H9 (cell line): Measurements from ENCODE around the gene GPRC5A. TPM values are rescaled to one million over a fixed set of nuclear protein-coding genes. Genes with fewer than 3 reads are reported as not detected.

Experiments used
- DNase-seq: peaks from one replicate; pipeline ENCODE4 v3.0.0-alpha.2; 2017
- H2AFZ ChIP-seq: one replicate; pipeline ENCODE4 v1.6.1; 2013; ENCODE audit warnings: mild to moderate bottlenecking, low read length, control low read depth, moderate library complexity
- H2AK5ac ChIP-seq: 2 replicates; pipeline ENCODE4 v1.6.1; 2013; ENCODE audit warnings: low read length, control low read depth, mixed read lengths; ENCODE audit not compliant: insufficient read length
- H2BK120ac ChIP-seq: one replicate; pipeline ENCODE4 v1.6.1; 2013; ENCODE audit warnings: low read depth, mild to moderate bottlenecking, low read length, control low read depth, inconsistent platforms; ENCODE audit not compliant: poor library complexity, severe bottlenecking
- H2BK12ac ChIP-seq: 2 replicates; pipeline ENCODE4 v1.6.1; 2013; ENCODE audit warnings: low read length, control low read depth, mixed read lengths, low read depth; ENCODE audit not compliant: insufficient read length
- H2BK15ac ChIP-seq: 2 replicates; pipeline ENCODE4 v1.6.1; 2013; ENCODE audit warnings: low read depth, low read length, control low read depth
- H2BK20ac ChIP-seq: one replicate; pipeline ENCODE4 v1.6.1; 2013; ENCODE audit warnings: low read depth, mild to moderate bottlenecking, low read length, control low read depth, inconsistent platforms; ENCODE audit not compliant: poor library complexity, severe bottlenecking
- H2BK5ac ChIP-seq: 2 replicates; pipeline ENCODE4 v1.6.1; 2013; ENCODE audit warnings: low read length, control low read depth, mixed read lengths; ENCODE audit not compliant: insufficient read length
- H3K14ac ChIP-seq: 2 replicates; pipeline ENCODE4 v1.6.1; 2013; ENCODE audit warnings: low read length, control low read depth; ENCODE audit not compliant: insufficient read depth
- H3K18ac ChIP-seq: 2 replicates; pipeline ENCODE4 v1.6.1; 2013; ENCODE audit warnings: low read depth, mild to moderate bottlenecking, mixed read lengths, low read length, control low read depth; ENCODE audit not compliant: insufficient read length
- H3K23ac ChIP-seq: 2 replicates; pipeline ENCODE4 v1.6.1; 2013; ENCODE audit warnings: low read length, control low read depth, mixed read lengths, low read depth; ENCODE audit not compliant: insufficient read length
- H3K23me2 ChIP-seq: 2 replicates; pipeline ENCODE4 v1.6.1; 2013; ENCODE audit warnings: low read depth, mild to moderate bottlenecking, mixed read lengths, low read length, control low read depth; ENCODE audit not compliant: insufficient read length, poor library complexity, severe bottlenecking
- H3K27ac ChIP-seq: 2 replicates; pipeline ENCODE4 v1.5.1; 2013; ENCODE audit warnings: low read length, control low read depth, mixed read lengths, low read depth; ENCODE audit not compliant: insufficient read length
- H3K27me3 ChIP-seq: 2 replicates; pipeline ENCODE4 v1.6.1; 2013; ENCODE audit warnings: low read length, control low read depth, inconsistent platforms; ENCODE audit not compliant: insufficient read depth
- H3K4ac ChIP-seq: 2 replicates; pipeline ENCODE4 v1.6.1; 2013; ENCODE audit warnings: low read depth, mild to moderate bottlenecking, control low read depth, inconsistent platforms, low read length, moderate library complexity
- H3K4me1 ChIP-seq: 2 replicates; pipeline ENCODE4 v1.6.1; 2013; ENCODE audit warnings: low read length, control low read depth, inconsistent platforms; ENCODE audit not compliant: insufficient read depth
- H3K4me2 ChIP-seq: 2 replicates; pipeline ENCODE4 v1.6.1; 2013; ENCODE audit warnings: low read length, control low read depth, mixed read lengths; ENCODE audit not compliant: insufficient read length, insufficient read depth
- H3K56ac ChIP-seq: 2 replicates; pipeline ENCODE4 v1.6.1; 2013; ENCODE audit warnings: low read depth, mild to moderate bottlenecking, mixed read lengths, low read length, control low read depth; ENCODE audit not compliant: insufficient read length
- H3K79me1 ChIP-seq: 2 replicates; pipeline ENCODE4 v1.6.1; 2013; ENCODE audit warnings: low read depth, mild to moderate bottlenecking, moderate library complexity, low read length, control low read depth, inconsistent platforms; ENCODE audit not compliant: insufficient read depth, poor library complexity, severe bottlenecking
- H3K79me2 ChIP-seq: 2 replicates; pipeline ENCODE4 v1.6.1; 2013; ENCODE audit warnings: low read length, control low read depth, inconsistent platforms; ENCODE audit not compliant: insufficient read depth
- H3K9ac ChIP-seq: 2 replicates; pipeline ENCODE4 v1.6.1; 2013; ENCODE audit warnings: low read length, control low read depth, mixed read lengths; ENCODE audit not compliant: insufficient read length; ENCODE audit errors: extremely low read depth
- H3K9me3 ChIP-seq: one replicate; pipeline ENCODE4 v1.6.1; 2013; ENCODE audit warnings: low read depth, low read length, inconsistent platforms; ENCODE audit not compliant: control insufficient read depth
- H3T11ph ChIP-seq: one replicate; pipeline ENCODE4 v1.6.1; 2013; ENCODE audit warnings: mild to moderate bottlenecking, low read length, control low read depth, inconsistent platforms
- H4K20me1 ChIP-seq: one replicate; pipeline ENCODE4 v1.6.1; 2013; ENCODE audit not compliant: control insufficient read depth, insufficient read length, insufficient read depth
- H4K5ac ChIP-seq: 2 replicates; pipeline ENCODE4 v1.6.1; 2013; ENCODE audit warnings: low read depth, mild to moderate bottlenecking, mixed read lengths, low read length, control low read depth; ENCODE audit not compliant: insufficient read length
- H4K8ac ChIP-seq: replicated peaks from 2 replicates; pipeline ENCODE4 v1.6.1; 2013; ENCODE audit warnings: low read length, control low read depth, mixed read lengths, low read depth; ENCODE audit not compliant: insufficient read length
- H4K91ac ChIP-seq: 2 replicates; pipeline ENCODE4 v1.6.1; 2013; ENCODE audit warnings: low read depth, mild to moderate bottlenecking, moderate library complexity, mixed read lengths, low read length, control low read depth; ENCODE audit not compliant: insufficient read length
- H3K27ac Mint-ChIP-seq, 3 experiments: 2 replicates in 2 of 3; 3 replicates in 1 of 3; pipeline ENCODE4 v1.8.0; 2020 to 2021; ENCODE audit warnings: mixed read lengths in 3 of 3, mild to moderate bottlenecking in 1 of 3, moderate library complexity in 1 of 3
- H3K27me3 Mint-ChIP-seq: 2 replicates; pipeline ENCODE4 v1.8.0; 2021; ENCODE audit warnings: low read depth, mild to moderate bottlenecking, moderate library complexity, mixed read lengths
- H3K36me3 Mint-ChIP-seq, 3 experiments: 2 replicates in 2 of 3; 3 replicates in 1 of 3; pipeline ENCODE4 v1.8.0; 2020 to 2021; ENCODE audit warnings: low read depth in 3 of 3, mixed read lengths in 3 of 3; ENCODE audit not compliant: insufficient read depth in 1 of 3
- H3K4me1 Mint-ChIP-seq, 2 experiments: 2 replicates each; pipeline ENCODE4 v1.8.0; 2020; ENCODE audit warnings: mixed read lengths in 2 of 2
- H3K4me3 Mint-ChIP-seq, 2 experiments: 2 replicates in 1 of 2; 3 replicates in 1 of 2; pipeline ENCODE4 v1.8.0; 2020 to 2021; ENCODE audit warnings: mild to moderate bottlenecking in 2 of 2, mixed read lengths in 2 of 2, moderate library complexity in 1 of 2
- H3K9me3 Mint-ChIP-seq, 2 experiments: 2 replicates in 1 of 2; 3 replicates in 1 of 2; pipeline ENCODE4 v1.8.0; 2020; ENCODE audit warnings: mild to moderate bottlenecking in 2 of 2, mixed read lengths in 2 of 2, moderate library complexity in 1 of 2
- CTCF ChIP-seq: fragments of 200-600 bp; sonication (generic); conservative IDR thresholded peaks from 3 replicates; pipeline ENCODE4 v1.8.0; 2021; ENCODE audit warnings: antibody characterized with exemption, mild to moderate bottlenecking
- WGBS: extraction: QIAGEN DNeasy Blood & Tissue Kit; methylation state at CpG from one replicate; pipeline ENCODE4 v1.1.7; 2013; ENCODE audit warnings: missing lambda C conversion rate, low lambda C conversion rate, mixed read lengths; ENCODE audit not compliant: insufficient read length; ENCODE audit errors: extremely low coverage; 5-methylcytosine and 5-hydroxymethylcytosine counted together
- total RNA-seq: library from RNA; stranded (reverse); gene quantifications from 2 replicates; pipeline ENCODE4 v1.2.1, GENCODE V29; 2021

The GPRC5A gene
- total RNA-seq, 1 experiment from 2014 or later: 0.09 TPM

GRCh38 chr12:12893438-12893837 lies 2.1 kb downstream of the GPRC5A start:
- H3K27ac Mint-ChIP-seq: no peak overlapping the region
- Histone ChIP-seq H4K20me1 (no peaks in the 10 kb centered on the region), H3K56ac (no peak overlapping the region), H3K79me2 (no peaks in the 10 kb centered on the region), H2BK5ac (no peak overlapping the region), H3K9ac (no peak overlapping the region), H3K79me1 (no peaks in the 10 kb centered on the region), H3K23me2 (peaks cover 13% of the 10 kb centered on the region), H3K4ac (no peak overlapping the region), H2BK20ac (no peak overlapping the region), H3K27ac (no peak overlapping the region), H3K27me3 (peaks cover 8% of the 10 kb centered on the region; the same call in 1 of the 2 replicates), H4K8ac (no peak overlapping the region), H3K4me1 (no peaks in the 10 kb centered on the region), H3K14ac (no peak overlapping the region), H3T11ph (no peak overlapping the region), H2BK15ac (no peak overlapping the region), H3K23ac (no peak overlapping the region), H3K18ac (no peak overlapping the region), H2AK5ac (no peak overlapping the region), H2BK120ac (no peak overlapping the region), H4K91ac (no peak overlapping the region), H2AFZ (no peak overlapping the region), H3K9me3 (no peaks in the 10 kb centered on the region), H2BK12ac (no peak overlapping the region), H4K5ac (no peak overlapping the region), H3K4me2 (no peak overlapping the region)
- WGBS: no CpG with 5 or more reads among the region's 5 CpGs
- peaks cover 25 to 30% of the 10 kb centered on the region in 2 experiments for H3K4me1 Mint-ChIP-seq
- TF ChIP-seq CTCF: no peak
- H3K36me3 Mint-ChIP-seq: no peaks in the 10 kb centered on the region
- no peaks in the 10 kb centered on the region; a peak in 1 of 5 replicates for H3K9me3 Mint-ChIP-seq
- no peak for DNase-seq
- H3K27me3 Mint-ChIP-seq: peaks cover 55% of the 10 kb centered on the region
- H3K4me3 Mint-ChIP-seq: no peak overlapping the region
